ENCODE results near the gene DAW1. TPM values are rescaled to one million over a fixed set of nuclear protein-coding genes. Genes with fewer than 3 reads are reported as not detected.
A peak's percentile ranks its signal among the peaks of the same experiment; 100 is the strongest.

DAW1 gene
- total RNA-seq, 2 experiments from 2014 or later = not detected

- no peak for DNase-seq
- Mint-ChIP-seq H3K4me1 (ENCODE audit: low read depth) (peaks cover 3% of the 10 kb centered on the region), H3K27ac (peak overlapping the region; percentile 28), H3K4me3 (no peak overlapping the region), H3K36me3 (ENCODE audit: low read depth) (no peaks in the 10 kb centered on the region), H3K9me3 (no peaks in the 10 kb centered on the region), H3K27me3 (peaks cover 5% of the 10 kb centered on the region)
- TF ChIP-seq, protein P1, sequence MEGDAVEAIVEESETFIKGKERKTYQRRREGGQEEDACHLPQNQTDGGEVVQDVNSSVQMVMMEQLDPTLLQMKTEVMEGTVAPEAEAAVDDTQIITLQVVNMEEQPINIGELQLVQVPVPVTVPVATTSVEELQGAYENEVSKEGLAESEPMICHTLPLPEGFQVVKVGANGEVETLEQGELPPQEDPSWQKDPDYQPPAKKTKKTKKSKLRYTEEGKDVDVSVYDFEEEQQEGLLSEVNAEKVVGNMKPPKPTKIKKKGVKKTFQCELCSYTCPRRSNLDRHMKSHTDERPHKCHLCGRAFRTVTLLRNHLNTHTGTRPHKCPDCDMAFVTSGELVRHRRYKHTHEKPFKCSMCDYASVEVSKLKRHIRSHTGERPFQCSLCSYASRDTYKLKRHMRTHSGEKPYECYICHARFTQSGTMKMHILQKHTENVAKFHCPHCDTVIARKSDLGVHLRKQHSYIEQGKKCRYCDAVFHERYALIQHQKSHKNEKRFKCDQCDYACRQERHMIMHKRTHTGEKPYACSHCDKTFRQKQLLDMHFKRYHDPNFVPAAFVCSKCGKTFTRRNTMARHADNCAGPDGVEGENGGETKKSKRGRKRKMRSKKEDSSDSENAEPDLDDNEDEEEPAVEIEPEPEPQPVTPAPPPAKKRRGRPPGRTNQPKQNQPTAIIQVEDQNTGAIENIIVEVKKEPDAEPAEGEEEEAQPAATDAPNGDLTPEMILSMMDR (IDR thresholded peaks at IDR 0.05) = no peak
- ATAC-seq = no peak
- intact Hi-C loops (cut with micrococcal nuclease) = no loop called here
- ChIA-PET CTCF (no interaction called here), POLR2A (no interaction called here)
These were observed 44.9 kb upstream of the DAW1 start for GRCh38 chr2:227826563-227826962.

GRCh38 chr2:227827143-227827542 is 44.3 kb upstream of the DAW1 start:
- CTCF ChIA-PET = no interaction called here
- no peaks in the 10 kb centered on the region for H3K9me3 Mint-ChIP-seq
- no peak overlapping the region for H3K4me3 Mint-ChIP-seq
- no peaks in the 10 kb centered on the region for H3K36me3 Mint-ChIP-seq (ENCODE audit: low read depth)
- intact Hi-C loops (cut with micrococcal nuclease) = no loop called here
- TF ChIP-seq, protein P1 (IDR thresholded peaks at IDR 0.05) = no peak
- peaks cover 4% of the 10 kb centered on the region for H3K27me3 Mint-ChIP-seq
- ATAC-seq (no peak), DNase-seq (no peak)
- no peak overlapping the region for H3K27ac Mint-ChIP-seq
- H3K4me1 Mint-ChIP-seq (ENCODE audit: low read depth) = peaks cover 3% of the 10 kb centered on the region
- POLR2A ChIA-PET = no interaction called here

DNA sequence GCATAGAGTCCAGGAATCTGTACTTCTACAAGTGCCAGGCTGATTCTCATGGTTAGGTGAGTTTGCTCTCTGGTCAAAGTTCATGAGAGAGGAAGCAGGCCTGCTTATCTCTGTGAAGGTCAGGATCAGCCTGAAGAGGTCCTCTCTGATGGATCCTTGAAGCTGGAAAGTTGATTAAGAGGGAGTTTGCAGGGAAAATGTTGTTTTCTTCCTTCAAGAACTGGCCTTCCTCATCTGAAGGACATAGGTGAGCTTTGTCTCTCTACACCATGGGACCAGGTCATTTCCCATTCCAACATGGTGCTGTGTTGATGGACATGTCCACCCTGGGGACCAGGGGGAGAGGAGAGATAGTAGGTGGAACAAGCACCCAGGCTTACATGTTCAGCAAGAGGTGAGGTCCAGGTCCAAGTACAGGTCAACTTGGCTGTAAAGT is 42.9 kb upstream of the DAW1 start:
- TF ChIP-seq, protein P1 (IDR thresholded peaks at IDR 0.05) = no peak
- Mint-ChIP-seq H3K27ac (no peak overlapping the region), H3K4me1 (ENCODE audit: low read depth) (peaks cover 3% of the 10 kb centered on the region), H3K9me3 (no peaks in the 10 kb centered on the region), H3K36me3 (ENCODE audit: low read depth) (no peaks in the 10 kb centered on the region), H3K4me3 (no peak overlapping the region), H3K27me3 (peaks cover 4% of the 10 kb centered on the region)
- no peak for DNase-seq
- CTCF ChIA-PET = no interaction called here
- POLR2A ChIA-PET = no interaction called here
- intact Hi-C loops (cut with micrococcal nuclease) = no loop called here
- no peak for ATAC-seq

DNA sequence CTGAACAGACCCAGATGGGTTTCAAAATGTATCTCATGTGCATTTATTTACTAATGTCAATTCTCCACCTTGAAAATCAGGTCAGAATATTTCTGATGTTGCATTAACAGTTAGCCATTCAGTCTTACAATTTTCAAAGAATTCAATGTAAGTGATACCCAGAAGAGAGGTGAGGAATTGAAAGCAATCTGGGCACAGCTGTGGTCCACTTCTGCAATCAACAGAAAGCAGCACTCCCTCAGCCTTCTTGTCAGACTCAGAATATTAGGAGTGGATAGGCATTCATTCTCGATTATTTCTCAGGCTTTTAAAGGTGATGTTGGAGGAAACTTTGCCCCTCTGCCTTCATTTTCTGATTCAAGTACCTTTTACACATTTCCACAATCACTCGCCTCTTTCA is 42.1 kb upstream of the DAW1 start:
- ChIA-PET POLR2A (no interaction called here), CTCF (no interaction called here)
- DNase-seq (no peak), ATAC-seq (no peak)
- H3K36me3 Mint-ChIP-seq (ENCODE audit: low read depth) = no peaks in the 10 kb centered on the region
- H3K27ac Mint-ChIP-seq = no peak overlapping the region
- H3K4me1 Mint-ChIP-seq (ENCODE audit: low read depth) = peaks cover 3% of the 10 kb centered on the region
- intact Hi-C loops (cut with micrococcal nuclease) = no loop called here
- H3K4me3 Mint-ChIP-seq = no peak overlapping the region
- TF ChIP-seq, protein P1 (IDR thresholded peaks at IDR 0.05) = no peak
- peaks cover 4% of the 10 kb centered on the region for H3K27me3 Mint-ChIP-seq
- H3K9me3 Mint-ChIP-seq = no peaks in the 10 kb centered on the region

GRCh38 chr2:227834423-227834822 is 37.0 kb upstream of the DAW1 start:
- DNase-seq (no peak), ATAC-seq (no peak)
- POLR2A ChIA-PET = no interaction called here
- CTCF ChIA-PET = no interaction called here
- peaks cover 8% of the 10 kb centered on the region for H3K27me3 Mint-ChIP-seq
- intact Hi-C loops (cut with micrococcal nuclease) = no loop called here
- no peak overlapping the region for H3K4me3 Mint-ChIP-seq
- H3K36me3 Mint-ChIP-seq (ENCODE audit: low read depth) = no peaks in the 10 kb centered on the region
- H3K27ac Mint-ChIP-seq = no peak overlapping the region
- H3K4me1 Mint-ChIP-seq (ENCODE audit: low read depth) = no peaks in the 10 kb centered on the region
- TF ChIP-seq, protein P1 (IDR thresholded peaks at IDR 0.05) = no peak
- H3K9me3 Mint-ChIP-seq = no peaks in the 10 kb centered on the region
